Stimulated activated CD4-positive, alpha-beta T cell treated with anti-CD3 and anti-CD28 coated beads, Interleukin-1b, Interleukin-23, amount 100 ng/mL, for 24 hours (primary cell): ENCODE data around the gene TRPM4.
A peak's percentile ranks its signal among the peaks of the same experiment; 100 is the strongest.
"Not testable (repeated sequence)": the region's sequence is repeated elsewhere in the genome, so short reads cannot be mapped to it uniquely, and the experiment has no call there.

Source experiments
- DNase-seq, 4 experiments: peaks; one replicate each; pipeline ENCODE4 v3.0.0-alpha.2; 2020; ENCODE audit warnings: low read depth in 4 of 4, low spot score in 1 of 4

Gene TRPM4

DNA sequence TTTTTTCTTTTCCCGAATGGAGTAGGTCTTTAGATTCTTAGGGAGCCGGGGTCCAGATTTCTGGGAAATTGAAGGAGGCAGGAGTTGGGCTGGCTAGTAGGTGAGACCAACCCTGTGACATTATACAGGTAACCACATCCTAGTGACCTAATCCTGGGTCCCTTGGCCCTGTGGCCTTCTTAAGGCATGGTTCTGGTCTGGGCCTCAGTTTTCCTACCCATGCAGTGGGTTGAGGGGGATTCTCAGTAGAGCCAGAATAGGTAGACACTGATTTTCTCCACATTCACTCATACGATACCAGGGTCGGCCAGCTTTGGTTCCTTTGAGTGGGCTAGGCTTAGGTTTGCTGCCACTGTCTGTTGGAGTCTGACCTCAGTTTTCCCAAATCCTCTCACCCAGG lies 31.0 kb upstream of the TRPM4 start:
- no peak for DNase-seq

DNA sequence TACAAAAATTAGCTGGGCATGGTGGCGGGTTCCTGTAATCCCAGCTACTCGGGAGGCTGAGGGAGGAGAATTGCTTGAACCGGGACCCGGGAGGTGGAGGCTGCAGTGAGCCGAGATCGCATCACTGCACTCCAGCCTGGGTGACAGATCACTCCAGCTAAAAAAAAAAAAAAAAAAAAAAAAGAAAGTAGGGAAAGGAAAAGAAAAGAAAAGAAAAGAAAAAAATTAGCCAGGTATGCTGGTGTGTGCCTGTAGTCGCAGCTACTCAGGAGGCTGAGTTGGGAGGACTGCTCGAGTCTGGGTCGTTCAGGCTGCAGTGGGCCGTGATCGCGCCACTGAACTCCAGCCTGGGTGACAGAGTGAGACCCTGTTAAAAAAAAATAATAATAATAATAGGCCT lies 30.4 kb upstream of the TRPM4 start:
- not testable (repeated sequence) for DNase-seq

DNA sequence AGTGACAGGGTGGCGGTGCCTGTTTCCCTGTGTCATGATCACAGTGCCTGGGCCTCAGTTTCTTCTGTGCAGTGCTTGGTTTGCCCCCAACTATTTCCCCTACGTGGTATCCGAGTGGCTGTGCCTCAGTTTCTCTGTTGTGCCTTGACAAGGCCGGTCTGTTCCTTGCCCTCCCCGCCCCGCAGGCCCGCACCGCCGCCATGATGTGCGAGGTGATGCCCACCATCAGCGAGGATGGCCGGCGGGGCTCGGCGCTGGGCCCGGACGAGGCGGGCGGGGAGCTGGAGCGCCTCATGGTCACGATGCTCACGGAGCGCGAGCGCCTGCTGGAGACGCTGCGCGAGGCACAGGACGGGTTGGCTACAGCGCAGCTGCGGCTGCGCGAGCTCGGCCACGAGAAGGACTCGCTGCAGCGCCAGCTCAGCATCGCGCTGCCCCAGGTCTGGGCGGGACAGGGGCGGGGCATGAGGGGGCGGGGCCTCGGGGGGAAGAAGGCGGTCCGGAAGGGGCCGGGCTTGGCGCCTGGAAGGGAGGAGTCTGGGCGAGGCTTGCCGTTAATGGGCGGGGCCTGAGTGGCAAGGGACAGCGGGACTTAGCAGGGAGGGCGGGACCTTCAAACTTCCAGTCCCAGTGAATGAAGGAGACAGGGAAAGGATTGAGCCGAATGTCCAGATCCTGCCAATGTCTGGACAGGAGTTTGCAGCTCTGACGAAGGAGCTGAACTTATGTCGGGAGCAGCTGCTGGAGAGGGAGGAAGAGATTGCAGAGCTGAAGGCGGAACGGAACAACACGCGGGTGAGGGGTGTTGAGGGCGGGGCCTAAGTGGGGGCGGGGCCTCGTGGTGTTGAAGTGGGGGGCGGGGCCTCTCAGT lies 29.7 kb upstream of the TRPM4 start:
- DNase-seq: peak; percentile 86 to 93 (median 91)

DNA sequence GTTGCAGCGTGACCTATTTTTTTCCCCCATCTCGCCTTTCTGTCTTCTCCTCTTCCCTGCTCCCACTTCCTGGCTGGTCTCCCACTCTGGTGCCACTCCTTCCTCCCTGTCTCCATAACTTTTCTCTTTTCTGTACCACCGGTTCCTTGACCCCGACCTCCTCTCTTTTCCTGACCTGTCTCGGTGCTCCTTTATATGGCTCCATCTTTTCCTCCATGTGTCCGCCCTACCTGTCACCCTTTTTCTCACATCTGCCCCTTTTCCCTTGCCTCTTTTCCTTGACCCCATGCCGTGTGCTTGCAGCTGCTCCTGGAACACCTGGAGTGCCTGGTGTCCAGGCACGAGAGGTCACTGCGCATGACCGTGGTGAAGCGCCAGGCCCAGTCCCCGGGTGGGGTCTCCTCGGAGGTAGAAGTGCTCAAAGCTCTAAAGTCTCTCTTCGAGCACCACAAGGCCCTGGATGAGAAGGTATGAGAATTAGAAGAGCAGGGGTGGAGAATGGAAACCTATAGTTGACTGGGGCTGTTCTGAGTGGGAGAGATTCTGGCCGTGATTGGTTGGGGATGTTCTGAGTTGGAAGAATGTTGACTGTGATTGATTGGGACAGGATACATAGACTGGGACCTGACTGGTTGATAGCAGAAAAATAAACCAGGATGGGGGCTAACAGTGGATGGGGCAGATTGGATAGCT lies 28.9 kb upstream of the TRPM4 start:
- no peak for DNase-seq

DNA sequence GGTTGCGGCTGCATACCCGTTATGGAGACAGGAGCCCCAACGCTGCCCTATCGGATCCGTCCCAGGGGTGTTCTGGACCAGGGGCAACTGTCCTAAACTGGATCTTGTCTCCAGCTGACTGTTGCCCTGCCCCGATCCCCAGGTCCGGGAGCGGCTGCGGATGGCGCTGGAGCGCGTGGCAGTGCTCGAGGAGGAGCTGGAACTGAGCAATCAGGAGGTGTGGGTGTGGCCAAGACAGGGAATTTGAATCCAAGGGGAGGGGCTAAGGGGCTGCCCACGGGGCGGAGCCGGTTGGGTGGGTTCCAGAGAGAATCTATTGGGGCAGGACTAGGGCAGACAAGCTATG lies 28.4 kb upstream of the TRPM4 start:
- DNase-seq: no peak

DNA sequence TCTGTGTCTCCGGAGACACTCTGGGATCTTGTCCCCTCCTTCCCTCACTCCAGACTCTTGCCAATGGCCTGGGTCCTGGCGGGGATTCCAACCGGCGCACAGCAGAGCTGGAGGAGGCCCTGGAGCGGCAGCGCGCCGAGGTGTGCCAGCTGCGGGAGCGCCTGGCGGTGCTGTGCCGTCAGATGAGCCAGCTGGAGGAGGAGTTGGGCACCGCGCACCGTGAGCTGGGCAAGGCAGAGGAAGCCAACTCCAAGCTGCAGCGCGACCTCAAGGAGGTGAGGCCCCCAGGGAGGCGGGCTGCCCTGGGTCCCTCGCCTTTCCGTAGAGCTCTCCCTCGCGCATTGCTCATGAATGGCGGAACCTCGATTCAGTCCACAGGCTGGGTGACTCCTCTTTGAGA lies 27.3 kb upstream of the TRPM4 start:
- no peak for DNase-seq

DNA sequence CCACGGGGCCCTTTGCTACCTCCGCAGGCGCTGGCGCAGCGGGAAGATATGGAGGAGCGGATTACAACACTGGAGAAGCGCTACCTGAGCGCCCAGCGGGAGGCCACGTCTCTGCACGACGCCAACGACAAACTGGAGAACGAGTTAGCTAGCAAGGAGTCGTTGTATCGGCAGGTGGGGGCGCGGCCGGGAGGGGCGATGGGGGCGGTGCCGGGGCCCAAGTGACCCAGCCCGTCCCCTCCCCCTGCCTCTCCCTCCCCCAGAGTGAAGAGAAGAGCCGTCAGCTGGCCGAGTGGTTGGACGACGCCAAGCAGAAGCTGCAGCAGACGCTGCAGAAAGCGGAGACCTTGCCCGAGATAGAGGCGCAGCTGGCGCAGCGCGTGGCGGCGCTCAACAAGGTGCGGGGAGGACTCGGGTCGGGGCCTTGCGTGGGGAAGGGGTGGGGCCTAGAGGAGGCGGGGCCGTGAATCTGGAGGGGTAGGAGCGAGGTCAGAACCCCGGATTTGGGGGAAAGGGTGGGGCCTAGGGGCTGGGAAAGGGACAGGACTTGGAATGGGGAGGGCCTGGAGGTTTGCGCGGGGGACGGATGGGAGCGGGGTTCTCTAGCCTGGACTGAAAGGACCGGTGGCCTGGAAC lies 24.5 kb upstream of the TRPM4 start:
- DNase-seq: peak in 1 of 4 experiments; percentile 15

DNA sequence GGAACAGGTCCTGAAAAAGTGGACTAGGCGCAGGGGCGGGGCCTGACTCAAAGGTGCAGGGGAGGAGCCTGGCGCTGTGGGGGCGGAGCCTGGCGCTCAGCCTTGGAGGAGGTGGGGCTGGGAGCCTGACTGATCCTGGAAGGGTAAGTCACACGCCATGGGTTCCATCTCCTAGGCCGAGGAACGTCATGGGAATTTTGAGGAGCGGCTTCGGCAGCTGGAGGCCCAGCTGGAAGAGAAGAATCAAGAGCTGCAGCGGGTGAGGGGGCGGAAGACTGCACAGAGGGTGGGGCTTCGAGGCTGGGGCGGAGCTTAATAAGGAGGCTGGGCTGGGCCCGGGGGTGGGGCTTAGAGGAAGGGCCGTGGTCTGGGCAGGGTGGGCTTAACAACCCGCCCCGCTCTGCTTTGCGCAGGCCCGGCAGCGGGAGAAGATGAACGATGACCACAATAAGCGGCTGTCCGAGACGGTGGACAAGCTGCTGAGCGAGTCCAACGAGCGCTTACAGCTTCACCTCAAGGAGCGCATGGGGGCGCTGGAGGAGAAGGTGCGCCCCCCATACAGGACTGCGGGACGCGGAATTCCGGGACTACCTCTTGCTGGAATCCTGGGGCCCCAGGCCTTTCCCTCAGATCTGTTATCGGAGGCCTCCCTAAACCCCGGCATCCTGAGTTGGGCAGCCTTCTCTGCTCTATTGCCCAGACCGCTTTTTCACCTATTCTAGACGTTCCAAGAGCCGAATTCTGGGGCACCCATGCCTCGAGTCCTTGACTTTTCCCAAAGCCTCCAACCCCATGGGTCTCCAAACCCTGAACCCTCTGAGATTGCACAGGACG lies 23.8 kb upstream of the TRPM4 start:
- DNase-seq: peak in 1 of 4 experiments; percentile 35

DNA sequence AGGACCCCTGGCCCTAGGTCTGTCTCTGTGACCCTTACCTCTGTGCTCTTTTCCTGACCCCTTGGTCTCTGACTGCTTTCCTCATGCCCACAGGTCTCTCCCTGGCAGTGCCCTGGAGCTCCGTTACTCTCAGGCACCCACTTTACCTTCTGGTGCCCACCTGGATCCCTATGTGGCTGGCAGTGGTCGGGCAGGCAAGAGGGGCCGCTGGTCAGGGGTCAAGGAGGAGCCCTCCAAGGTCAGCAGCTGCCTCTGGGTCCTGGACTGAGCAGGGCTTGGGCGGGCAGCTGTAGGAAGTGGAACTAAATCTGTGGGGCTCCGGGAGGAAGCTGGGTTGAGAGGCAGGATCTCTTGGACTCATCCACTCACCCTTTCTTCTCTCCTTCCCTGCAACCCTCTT lies 21.9 kb upstream of the TRPM4 start:
- DNase-seq: no peak

DNA sequence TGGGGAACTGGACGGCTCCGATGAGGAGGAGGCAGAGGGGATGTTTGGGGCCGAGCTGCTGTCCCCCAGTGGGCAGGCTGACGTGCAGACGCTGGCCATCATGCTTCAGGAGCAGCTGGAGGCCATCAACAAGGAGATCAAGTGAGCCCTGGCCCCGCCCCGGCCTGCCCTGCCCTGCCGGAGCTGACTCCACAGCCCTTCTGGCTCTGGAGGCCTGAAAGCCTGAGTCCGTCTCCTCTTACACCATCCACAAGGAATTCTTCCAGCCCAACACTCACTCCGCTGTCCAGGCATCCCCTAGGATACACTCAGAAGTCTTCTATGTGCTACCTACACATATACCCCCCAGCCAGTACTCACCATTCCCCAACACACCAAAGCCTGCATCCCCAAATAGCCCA lies 20.8 kb upstream of the TRPM4 start:
- no peak for DNase-seq

DNA sequence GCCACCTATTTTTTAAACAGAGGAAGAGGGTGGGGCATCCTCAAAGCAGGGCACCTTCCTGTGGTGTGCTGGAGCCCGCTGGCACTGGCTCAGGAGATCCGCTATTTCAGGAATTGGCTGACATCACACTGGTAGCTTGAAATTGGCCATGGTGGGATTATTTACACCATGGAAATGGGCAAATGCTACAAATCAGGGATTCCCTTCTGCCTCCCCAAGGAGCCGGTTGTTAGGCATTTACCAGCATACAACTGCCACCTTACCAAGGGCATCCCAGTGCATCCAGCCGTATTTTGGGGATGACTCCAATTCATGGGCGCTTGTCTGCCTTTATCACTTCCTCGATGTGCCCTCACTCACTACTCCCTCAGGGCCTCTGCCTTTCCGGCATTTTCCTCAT lies 16.6 kb upstream of the TRPM4 start:
- no peak for DNase-seq

DNA sequence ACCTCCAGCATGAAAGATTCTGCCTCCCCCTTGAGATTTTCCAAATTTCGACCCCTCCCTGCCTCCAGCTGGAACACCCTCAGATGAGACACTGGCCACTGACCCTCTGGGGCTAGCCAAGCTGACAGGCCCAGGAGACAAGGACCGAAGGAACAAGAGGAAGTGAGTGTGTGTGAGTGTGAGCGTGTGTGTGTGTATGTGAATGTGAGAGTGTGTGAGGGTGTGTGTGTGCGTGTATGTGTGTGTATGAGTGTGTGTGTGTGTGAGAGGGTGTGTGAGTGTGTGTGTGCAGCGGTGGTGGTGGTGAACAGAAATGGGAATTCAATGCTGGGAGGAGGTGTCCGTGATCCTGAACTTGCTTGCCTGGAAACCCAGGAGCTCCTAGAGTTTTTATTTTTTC lies 16.2 kb upstream of the TRPM4 start:
- no peak for DNase-seq

DNA sequence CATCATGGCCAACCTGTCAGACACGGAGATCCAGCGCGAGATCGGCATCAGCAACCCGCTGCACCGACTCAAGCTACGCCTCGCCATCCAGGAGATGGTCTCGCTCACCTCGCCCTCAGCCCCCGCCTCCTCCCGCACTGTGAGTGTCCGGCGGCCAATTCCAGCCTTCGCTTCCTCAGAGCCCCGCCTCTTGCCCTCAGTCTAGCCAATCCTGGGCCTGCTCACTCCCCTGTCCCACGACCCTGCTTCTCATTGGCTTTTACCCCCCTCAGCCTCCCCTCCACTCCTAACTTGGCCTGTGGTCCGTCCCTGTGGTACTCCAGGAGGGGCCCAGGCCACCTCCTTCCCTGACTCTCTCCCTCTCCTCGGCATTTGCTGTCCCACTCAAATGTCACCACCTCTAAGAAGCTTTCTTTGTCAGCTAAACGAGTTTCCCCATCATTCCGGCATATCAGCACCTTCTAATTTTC lies 14.7 kb upstream of the TRPM4 start:
- peak in 2 of 4 experiments; percentile 46 to 69 for DNase-seq

DNA sequence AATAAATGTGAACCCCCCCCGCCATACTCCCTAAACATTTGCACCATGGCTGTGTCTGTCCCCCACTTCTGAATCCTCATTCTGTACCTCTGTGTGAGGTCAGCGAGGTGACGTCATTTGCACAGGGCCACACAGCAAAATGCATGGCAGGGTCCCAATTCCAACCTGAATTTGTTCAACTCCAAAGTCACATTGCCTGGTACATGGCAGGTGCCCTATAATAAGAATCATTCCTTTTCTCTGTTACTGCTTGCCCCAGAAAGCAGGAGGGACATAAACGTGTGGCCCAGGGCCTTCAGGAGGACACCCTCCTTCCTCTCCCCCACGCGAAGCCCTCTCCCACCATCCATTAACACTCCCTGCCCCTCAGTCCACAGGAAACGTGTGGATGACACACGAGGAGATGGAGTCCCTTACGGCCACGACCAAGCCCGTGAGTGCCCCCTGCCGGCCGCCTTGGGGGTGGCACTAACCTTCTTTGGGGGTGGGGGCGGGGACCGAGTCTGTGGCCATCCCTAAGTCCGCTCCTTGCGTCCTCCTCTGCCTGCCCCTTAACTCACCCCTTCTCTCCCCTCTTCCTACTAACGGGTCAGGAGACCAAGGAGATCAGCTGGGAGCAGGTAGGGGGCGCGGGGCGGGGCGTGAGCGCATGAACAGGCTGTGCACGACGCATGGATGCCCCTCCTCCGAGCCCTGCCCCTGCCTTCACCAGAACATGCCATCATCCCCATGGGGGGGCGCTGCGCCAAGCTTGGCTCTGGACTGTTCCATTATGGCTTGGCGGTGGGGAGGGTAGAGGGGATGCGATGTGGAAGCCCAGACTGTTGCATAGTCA lies 11.8 kb upstream of the TRPM4 start:
- peak; percentile 63 to 72 (median 68) for DNase-seq

DNA sequence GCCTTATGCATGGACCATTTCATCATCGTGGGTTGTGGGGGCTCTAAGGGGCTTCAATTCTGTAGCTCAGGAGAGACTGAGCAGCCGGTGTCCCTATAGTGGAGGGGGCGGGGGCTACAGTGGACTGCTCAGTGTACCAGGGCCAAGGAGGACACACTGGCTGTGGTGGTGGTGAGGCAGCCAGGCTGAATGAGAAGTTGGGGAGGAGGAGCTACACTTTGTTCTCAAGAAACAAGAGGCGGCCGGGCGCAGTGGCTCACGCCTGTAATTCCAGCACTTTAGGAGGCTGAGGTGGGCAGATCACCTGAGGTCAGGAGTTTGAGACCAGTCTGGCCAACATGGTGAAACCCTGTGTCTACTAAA lies 11.2 kb upstream of the TRPM4 start:
- DNase-seq: not testable (repeated sequence)

DNA sequence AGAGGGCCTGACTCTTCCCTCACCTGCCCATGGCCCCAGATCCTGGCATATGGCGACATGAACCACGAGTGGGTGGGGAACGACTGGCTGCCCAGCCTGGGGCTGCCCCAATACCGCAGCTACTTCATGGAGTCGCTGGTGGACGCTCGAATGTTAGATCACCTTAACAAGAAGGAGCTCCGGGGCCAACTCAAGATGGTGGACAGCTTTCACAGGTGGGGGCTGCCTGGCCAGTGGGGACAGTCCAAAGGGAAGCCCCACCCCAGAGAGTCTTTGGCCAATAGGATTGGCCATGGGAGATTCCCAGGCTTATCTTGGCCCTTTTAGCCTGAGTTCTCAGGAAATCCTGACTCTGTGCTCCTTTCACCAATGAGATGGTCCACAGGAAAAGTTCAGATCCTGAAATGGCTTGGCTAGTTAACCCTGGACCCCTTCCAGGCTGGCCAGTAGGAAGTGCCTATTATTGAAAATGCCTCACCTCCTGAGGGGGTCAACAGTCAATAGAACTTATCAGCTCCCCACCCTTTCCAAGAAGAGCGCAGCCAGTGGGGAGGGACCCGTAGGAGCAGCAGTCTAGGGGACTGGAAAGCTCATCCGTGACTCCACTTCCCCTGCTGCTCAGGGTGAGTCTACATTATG lies 9.4 kb upstream of the TRPM4 start:
- DNase-seq: no peak

DNA sequence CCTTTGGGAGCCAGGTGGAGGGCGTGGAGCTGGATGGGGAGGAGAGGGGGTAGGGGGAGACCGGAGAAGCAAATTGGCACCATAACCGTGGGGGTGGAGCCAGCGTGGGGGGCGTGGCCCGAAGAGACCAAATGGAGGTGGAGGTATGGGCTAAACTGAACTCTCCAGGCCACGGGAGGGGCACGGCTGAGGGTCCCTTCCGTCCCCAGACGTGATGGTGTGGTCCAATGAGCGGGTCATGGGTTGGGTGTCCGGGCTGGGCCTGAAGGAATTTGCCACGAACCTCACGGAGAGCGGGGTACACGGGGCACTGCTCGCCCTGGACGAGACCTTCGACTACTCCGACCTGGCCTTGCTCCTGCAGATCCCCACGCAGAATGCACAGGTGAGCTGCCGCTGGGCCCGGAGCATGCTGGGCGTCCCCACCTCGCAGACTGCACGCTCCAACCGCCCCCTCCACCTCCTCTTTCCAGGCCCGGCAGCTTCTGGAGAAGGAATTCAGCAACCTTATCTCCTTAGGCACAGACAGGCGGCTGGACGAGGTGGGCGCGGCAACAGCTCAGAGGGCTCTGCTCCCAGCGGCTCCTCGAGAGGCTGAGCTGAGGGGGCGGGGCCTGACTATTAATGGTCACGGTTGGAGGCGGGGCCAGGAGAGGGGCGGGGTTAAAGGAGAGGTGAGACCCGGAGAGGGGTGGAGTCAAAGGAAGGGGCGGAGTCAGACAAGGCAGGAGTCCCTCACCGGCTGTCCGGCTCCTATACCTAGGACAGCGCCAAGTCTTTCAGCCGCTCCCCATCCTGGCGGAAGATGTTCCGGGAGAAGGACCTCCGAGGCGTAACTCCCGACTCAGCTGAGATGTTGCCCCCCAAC lies 8.6 kb upstream of the TRPM4 start:
- DNase-seq: peak; percentile 63 to 79 (median 68)

DNA sequence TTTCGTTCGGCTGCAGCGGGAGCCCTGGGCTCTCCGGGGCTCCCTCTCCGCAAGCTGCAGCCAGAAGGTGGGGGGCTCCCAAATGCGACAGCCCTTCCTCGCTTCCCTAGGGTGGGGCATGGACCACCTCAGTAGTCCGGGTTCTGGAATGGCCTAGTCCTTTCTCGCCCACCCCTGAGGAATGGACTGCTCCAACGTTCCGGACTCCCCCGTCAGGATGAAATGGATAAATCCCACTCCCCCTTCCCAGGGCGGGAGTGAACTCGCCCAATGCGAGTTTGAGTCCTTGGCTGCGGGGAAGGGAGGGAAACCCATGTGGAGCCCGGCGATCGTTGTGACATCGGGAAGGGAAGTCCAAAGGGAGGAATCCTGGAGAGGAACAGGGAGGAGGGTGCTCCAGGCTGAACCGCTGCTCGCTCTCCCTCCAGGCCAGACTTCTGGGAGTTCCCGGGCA lies 7.9 kb upstream of the TRPM4 start:
- no peak for DNase-seq
